Islet precursor cell (in vitro differentiated cells): ENCODE measurements around the gene MCF2L.

Experiments used
- DNase-seq: peaks from one replicate; pipeline ENCODE4 v3.0.0-alpha.2; 2018

Gene MCF2L

DNA sequence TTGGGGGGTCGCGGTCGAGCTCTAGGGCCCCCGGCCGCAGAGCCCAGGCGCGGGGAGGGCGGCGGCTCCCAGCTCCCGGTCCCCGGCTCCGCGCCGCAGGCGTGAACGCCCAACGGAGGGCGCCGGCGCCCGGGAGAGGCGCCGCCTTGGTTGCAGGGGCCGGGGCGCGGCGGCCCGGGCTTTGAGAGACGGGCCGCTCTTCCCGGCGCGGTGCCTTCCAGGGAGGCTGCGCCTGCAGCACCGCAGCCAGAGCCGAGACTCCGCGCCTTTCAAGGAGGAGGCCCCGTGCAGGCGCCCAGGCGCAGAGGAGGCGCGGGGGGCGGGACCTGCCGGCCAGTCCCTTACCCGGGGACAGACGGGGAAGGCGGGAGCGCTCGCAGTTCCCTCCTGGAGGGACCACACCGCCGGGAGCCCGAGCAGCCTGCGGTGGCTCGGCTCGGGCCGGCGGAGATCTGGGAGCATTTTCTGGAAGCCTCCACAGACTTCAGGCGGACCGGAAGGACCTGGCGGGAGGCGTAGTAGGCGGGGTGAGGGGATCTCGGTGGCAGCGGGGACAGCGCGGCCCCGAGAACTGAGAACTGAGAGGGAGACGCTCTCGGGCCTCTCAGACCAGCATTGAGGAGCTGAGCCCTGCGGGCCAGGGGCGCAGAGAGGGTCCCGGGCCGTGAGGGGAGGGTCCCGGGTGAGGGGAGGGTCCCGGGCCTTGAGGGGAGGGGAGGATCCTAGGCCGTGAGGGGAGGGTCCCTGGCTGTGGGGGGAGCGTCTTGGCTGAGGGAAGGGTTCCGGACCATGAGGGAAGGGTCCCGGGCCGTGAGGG lies 25.5 kb upstream of the MCF2L start:
- DNase-seq, result peak; percentile 86

GRCh38 chr13:112947796-112948195 lies 21.2 kb upstream of the MCF2L start:
- peak; percentile 48 for DNase-seq

- no peak for DNase-seq
These were observed 17.2 kb upstream of the MCF2L start for GRCh38 chr13:112951674-112952371.

DNA sequence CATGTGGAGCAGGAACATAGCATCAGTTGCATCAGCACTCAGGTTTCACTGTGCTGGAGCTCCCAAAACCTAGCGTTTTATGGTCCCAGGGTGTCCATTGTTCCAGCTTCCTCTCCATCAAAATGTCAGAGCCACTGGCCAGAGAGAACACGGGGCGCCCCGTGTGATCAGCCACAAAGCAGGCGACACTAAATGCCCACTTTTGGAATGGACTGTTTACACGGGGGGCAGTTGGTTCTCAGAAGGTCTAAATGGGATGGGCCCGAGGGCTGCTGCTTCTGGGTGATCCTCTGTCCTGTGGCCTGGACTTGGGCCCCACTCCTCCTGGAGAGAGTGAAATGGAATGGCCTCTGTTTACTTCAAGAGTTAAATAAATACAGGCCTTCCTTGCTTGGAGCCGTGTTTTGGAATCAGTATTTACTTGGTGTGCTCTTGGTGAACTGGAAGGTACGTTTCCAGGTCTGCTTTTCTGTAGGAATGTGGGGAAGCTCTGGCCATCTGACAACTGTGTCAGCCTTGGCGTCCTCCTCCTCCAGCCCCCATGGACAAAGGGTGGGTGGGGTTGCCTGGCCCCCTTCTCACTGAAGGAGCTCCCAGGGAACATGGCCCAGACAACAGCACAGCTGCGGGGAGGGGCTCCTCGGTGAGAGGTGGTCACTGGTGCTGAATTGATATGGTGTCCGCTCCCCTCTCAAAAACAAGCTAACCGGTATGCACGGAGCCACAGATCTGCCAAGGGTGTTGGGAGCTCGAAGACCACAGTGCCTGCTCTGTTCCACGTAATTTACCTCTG lies 16.1 kb upstream of the MCF2L start:
- no peak for DNase-seq

DNA sequence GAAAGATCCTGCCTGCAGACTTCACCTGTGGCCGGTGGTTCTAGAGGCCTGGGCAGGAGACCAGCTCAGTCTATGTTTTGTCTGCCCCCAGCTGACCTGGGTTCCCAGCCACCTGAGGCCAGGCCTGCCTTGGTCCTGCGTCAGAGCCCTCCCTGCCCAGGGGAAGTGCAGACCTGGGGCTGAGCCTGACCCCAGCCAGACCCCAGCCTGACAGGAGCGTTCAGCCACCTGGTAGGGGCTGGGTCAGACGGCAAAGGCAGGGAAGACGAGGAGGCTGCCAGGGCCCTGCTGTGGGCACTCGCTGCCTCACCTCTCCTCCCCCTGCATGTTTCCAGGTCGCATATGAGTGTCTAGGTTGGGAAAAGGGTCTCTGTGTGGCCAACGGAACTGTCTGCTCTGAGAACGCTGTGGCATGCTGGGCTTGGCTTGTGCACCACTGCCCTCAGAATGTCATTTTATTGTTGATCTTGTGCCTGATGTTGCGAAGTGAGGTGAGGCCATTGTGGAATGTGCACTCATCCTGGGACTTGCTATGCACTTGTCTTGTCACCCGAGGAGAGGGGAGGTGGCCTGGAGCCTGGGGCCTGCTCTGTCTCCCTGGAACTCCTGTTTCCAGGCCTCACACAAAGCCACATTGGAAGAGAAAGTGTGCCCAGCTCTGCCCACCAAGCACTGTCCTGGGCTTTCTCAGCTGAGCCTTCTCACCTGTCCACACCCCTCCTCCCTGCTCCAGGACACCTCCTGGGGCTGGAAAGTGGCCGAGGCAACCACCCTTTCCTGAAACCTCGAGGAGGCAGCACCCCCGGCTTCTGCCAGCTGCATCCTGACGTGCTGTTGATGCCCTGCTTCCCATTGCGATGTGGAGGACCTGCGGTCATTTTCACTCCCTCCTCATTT lies 15.2 kb upstream of the MCF2L start:
- DNase-seq, result no peak

DNA sequence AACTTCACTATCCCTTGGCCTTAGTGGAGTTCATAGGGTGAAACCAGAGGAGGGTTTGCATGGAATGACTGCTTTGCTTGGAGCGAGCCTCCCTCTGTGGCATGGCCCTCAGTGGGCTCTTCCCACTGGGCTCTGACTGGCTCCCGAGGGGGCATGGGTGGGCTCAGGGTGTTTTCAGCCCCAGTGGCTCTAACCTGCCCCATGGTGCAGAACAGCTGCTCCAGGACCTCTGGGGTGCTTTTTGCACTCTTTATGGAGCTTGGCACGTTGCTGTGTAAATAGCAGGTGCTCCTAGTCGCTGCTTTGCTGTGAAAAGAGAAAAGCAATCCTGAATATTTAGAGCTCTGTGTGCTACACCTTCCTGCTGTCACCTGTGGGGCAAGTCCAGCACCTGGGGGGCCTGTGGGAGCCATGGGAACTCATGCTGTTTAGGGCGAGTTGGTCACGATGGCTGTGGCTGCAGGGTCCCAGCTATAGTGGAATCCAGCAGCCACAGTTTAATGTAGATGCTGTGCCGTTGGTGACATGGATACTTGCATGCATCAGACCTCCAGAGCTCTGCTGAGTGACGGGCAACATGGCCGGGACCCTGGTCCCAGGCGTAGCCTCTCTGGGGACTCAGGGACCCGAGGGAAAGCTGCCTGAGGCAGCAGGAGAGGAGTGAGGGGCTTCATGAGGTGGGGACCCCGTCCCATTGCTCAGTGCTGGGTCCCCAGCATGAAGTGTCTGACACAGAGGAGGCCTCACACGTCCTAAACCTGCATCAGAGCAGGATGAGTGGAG lies 14.3 kb upstream of the MCF2L start:
- no peak for DNase-seq

DNA sequence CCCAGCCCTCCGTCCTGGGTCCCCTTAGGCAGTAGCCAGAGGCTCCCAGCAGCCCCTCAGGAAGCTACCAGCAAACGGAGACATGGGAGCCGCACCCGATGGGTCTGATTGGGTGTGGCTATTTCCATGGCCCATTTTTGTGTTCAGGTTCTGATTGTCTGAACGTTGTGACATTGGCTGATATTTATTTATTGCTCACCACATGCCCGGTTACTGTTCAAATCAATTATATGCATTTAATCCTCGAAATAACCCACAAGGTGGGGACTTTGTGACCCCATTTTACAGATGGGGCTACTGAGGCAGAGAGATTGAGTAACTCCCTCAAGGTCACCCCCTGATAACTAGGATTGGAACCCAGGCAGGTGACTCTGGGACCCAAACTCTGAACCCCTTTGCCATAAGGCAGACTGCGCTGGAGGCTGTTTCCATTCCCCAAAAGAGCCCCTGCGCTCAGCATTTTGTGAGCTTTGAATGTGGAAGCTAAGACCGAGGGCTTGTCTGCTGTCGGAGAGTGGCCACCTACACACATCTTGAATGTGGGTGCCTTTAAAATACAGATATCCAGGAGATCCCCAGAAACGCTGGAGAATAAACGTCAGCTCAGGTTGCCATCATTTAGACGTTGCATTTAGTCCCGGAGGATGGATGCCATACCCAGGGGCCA lies 13.6 kb upstream of the MCF2L start:
- no peak for DNase-seq

DNA sequence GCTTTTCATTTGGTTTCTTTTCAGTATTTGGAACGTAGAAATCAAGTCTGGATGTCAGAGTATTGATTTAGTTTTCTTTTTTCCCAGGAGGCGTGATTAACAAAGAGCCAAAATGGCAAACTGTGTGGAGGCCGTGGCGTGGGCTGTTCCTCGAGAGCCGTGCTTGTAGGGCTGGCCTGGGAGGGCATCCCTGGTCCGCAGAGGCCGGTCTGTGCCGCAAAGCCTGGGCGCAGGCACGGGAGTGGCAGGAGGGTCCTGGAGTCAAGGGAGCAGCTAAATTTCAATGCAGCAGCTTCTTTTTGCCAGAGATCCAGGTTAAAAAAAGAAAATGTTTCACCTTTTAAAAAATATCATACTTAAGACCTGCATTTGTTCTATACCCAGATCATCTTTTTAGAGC lies 13.1 kb upstream of the MCF2L start:
- no peak for DNase-seq

DNA sequence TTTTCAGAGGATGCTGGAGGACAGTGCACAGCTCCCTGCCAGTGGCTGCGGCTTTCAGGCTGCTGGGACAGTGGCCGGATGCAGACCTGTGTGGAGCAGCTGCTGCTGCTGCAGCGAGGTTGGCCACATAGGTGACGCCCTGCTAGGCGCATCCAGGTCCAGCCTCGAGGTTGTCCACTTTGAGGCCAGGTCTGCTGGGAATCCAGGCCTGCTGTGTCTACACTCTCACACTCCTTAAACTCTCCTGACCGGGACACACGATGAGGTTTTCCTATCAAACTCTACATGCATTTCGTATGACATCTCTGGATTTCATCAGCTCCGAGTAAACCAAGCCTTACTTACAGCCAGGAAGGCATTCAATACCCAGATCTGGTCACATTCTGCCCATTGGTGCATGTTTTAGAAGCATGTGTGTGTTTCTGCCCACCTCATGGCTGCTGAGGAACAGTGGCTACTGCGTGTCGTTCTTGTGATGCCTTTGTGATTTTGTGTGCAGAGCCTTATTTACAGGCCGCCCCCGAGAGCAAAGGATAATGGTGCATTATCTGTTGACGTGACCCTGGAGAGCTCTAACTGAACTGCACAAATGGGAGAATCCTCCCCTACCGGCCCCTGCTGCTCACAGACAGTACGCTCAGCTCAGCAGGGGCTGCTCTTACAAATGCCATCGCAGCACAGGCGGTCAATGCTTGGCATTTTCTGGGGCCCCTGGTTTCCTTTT lies 12.3 kb upstream of the MCF2L start:
- no peak for DNase-seq

DNA sequence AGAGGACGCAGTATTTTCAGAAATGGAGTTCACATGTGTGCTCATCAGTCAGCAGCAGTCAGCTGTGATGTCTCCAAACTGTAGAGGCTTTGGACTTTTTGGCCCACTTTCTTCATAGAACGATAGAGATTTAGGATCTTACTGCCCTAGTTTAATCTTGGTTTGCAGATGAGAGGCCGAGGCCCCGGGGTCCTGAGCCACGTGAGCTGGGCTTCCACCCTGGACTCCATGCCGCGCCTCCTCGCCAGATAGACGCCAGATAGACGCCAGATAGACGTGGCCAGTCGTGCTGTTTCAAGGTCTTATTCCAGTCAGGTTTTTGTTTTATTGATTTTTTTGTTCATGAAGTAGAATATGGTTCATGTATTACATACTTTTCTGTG lies 11.7 kb upstream of the MCF2L start:
- DNase-seq, result no peak

DNA sequence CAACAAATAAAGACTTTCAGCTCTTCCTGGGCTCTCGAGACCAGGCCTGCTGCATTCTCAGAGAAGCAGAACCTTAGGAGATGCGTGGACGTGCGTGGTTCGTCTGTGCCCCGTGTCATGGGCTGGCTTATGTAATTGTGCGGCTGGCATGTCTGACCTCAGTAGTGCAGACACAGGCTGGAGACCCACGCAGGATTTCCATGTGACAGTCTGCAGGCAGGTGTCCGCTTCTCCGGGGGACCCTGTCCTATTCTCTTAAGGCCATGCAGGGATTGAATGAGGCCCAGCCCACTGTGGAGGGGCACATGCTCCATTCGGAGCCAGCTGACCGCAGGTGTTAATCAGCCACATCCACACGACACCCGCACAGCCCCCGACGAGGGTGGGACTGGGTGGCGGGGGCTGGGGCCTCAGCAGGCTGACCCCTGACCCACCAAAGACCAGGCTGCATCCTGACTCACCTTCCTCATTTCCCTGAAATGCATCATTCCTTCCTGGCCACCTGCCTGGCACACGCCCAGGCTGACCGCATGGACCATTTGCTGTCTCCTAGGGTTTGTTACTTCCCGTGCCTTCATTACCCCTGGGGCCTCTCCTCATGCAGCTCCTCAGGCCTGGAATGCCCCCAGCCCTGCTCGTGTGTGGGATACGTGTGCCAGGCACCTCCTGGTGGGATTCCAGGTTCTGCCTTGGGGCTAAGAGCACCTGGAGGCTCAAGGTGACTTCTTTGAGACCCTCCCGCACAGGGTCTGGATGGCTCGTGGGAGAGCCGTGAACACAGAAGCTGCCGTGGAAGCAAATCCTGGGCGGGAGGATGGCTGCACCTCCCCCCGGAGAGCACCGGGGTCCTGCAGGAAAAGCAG lies 10.7 kb upstream of the MCF2L start:
- no peak for DNase-seq

GRCh38 chr13:112959206-112959605 lies 9.8 kb upstream of the MCF2L start:
- DNase-seq, result no peak

DNA sequence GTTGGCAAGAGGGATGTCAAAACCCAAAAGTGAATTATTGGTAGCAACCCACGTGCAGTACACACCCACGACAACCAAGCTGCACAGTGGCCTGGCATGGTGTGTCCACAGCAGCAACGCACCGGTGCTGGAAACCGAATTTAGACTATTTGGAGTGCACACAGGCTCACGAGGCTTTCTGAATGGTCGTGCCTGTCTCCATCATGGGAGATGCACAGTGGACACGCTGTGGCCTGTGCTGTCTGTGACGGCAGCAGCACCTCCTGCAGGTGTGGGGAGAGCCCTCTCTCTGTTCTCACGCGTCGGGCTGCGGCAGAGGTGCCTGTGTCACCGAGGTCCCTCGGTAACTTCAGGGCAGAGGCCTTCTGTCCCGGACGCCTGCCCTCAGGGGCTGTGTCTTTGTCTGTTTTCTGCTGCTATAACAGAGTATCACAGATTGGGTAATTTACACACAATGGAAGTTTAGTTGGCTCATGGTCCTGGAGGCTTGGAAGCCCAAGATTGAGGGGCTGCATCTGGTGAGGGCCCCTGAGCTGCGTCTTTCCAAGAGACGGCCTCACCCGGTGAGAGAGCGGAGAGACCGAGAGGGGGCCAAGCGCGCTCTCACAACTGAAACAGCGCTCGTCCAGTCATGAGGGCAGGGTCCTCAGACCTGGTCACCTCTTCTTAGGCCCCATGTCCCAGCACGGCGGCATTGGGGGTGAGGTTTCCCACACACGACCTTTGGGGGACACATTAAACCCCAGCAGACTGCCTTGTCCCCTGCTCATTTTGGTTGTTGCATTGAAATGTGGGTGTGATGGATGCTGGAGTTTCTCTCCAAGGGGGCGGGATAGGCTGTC lies 9.1 kb upstream of the MCF2L start:
- DNase-seq, result no peak

- no peak for DNase-seq
These were observed 8.3 kb upstream of the MCF2L start for GRCh38 chr13:112960706-112961105.

DNA sequence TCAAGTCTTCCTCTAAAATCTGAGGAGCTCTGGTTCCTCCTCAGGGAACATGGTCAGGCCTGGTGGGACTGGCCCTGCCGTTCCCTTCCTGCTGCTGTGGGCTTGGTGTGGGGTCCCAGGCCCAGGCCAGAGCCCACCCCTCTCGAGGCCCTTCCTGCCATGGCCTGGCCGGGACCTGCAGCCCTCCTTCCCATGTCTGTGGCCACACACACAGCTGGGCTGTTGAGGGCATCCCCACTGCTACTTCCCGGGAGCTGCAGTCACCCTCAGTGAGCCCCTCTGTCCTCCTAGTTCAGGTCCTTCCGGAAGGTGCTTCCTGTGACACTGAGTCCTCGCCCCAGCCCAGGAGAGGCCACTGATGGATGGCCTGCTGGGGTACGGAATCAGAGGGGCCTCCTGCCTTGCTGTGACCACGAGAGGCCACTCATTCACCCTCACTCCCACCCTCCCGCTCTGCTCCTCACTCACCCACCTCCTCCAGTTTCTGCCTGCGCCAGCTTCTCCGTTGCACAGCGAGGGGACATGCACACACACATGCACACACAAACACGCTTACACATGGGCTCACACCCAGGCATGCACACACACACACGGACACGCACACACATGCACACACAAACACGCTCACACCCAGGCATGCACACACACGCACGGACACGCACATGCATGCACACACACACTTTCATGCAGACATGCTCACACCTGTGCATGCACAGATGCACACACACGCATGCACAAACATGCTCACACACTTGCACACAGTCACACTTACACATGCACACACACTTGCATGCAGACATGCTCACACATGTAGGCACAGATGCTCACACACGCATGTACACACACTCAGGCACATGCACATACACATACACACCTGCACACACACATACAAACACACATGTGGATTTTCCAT lies 7.3 kb upstream of the MCF2L start:
- DNase-seq, result no peak

GRCh38 chr13:112962396-112962795 lies 6.6 kb upstream of the MCF2L start:
- DNase-seq, result no peak

DNA sequence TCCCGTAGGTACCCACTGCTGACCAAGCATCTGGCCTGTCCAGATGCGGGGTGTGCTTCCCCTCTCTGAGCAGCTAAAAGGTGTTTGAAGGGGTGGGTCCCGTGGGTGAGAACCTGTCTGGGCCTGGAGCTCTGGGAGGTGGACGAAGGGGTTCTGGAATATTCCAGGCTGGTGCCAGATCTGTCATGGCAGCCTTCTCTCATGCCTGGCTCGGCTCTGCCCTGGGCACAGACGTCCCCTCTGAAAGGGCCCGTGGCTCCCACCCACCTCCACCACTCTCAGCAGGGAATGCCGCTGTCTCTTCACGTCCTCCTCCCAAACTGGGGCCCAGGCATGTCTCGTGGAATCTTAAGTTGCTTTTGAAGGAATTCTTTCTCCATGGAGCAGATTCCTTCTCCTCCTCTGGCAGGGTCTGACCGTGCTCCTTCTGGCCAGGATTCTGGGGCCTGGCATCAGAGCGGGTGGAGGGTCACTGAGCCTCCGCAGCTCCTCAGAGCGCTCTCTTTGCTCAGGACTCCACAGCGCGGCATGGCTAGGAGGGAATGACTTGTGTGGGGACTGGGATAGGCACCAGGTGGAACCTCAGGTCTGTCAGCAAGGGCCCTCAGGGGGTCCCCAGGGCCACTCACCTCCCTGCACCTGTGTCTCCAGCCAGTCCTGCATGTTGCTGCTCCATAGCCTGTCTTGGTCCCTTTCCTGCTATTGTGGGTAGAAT lies 5.9 kb upstream of the MCF2L start:
- DNase-seq, result no peak
